Activated T-helper 1 cell treated with anti-CD3 and anti-CD28 coated beads, Interleukin-2, amount 50 U/mL, for 16 hours (primary cell): ENCODE results near the gene MRPS23.

ENCODE experiments used
- DNase-seq, 2 donors: peaks; one replicate each; pipeline ENCODE4 v3.0.0-alpha.2; 2020; ENCODE audit warnings: low read depth in 1 of 2, low spot score in 1 of 2

Gene MRPS23

DNA sequence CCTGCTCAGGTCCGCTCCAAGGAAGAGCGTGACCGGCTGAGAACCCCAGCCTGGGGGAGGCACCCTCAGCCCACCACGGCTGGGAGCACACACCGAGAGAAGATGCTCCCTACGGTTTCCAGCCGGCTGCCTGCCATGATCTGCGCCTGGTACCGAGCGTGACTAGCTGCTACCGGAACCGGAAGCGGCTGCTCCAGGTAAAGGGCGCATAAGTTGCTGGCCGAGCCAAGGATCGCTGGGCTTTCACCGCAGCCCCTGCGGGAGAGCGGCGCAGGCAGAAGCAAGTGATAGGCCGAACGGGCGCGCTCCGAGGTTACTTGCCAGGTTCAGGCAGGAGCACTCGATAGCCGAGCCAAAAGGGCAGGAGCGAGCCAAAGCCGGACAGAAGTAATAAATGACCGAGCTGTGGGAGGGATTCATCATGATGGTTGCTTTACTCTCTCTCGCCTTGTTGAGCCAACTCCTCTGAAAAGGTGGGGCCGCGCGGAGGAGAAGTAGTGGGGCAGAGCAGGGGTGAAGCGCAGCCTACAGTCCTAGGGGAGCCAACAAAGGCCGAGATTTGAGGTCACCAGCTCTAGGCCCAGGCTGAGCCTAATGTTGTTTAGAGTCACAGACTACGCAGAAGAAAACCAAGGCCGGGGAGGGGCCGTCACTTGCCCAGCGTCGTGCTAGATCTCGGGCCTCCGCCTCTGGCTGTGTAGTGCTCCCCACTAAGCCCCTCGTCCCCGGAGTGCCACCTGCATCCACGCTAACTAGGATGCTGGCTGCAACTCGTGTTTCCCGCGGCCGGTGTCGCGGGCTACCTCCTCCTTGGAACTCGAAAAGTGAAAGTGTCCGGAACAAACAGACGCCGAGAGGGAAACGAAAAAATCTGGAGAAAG, at the start of gene MRPS23:
TSS of gene MRPS23 (minus strand) at position 171 of the 881 bp plus-strand sequence. CDS start at position 137, 34 bp downstream.
- peak; percentile 91 to 96 for DNase-seq

DNA sequence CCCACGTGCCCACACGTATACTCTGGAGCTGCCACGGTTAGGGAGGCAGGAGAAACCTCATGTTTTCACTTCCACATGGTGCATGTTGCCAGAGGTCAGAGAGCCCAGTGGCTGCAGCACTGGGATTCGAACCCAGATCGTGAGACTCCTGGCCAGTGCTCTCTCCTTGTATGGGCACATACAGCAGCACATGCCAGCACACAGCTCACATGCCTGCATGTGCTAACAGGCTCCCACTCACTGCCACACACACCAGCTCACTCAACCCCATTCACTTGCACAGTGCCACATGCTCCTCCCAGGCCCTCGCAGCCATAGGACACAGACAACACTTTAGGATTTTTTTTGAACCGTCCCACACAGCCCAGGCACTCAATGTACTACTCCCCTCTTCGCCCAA, 49.5 kb upstream of the MRPS23 start:
- no peak for DNase-seq

DNA sequence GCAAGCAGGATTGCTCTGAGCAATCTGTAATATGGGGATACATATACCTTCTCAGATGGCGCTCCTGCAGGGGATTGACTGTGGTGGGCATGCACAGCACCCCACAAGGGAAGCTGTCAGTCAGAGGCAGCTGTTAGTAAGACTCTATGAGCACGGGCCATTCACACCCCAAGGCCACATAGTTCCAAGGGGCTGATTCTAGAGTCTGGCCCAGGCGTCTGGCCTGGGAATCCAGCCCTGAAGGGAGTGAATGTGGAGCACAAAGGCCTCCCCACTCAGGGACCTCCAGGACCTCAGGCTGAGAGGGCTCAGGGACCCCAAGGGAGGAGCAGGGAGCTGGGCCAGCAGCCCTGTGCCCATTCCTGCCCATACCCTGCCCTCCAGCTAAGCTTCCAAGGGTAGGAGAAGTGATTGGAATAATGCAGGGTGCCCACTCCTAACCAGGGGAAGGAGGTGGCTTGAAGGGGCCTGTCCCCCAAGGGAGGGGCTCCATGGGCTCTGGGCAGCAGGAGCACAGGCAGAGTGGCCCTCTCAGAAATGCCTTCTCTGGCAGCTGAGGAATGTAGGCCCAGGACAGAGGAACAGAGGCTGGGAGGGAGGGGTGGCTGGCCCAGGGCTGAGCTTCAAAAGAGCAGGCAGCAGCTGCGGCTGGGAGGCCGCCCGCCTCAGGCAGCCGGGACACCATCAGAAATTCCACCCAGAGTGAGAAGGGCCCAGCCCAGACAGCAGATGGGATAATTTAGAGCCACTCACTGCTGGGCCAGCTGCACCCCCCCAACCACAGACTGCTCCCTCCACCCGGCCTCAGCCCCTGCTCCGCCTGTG, 48.9 kb upstream of the MRPS23 start:
- DNase-seq, result no peak

DNA sequence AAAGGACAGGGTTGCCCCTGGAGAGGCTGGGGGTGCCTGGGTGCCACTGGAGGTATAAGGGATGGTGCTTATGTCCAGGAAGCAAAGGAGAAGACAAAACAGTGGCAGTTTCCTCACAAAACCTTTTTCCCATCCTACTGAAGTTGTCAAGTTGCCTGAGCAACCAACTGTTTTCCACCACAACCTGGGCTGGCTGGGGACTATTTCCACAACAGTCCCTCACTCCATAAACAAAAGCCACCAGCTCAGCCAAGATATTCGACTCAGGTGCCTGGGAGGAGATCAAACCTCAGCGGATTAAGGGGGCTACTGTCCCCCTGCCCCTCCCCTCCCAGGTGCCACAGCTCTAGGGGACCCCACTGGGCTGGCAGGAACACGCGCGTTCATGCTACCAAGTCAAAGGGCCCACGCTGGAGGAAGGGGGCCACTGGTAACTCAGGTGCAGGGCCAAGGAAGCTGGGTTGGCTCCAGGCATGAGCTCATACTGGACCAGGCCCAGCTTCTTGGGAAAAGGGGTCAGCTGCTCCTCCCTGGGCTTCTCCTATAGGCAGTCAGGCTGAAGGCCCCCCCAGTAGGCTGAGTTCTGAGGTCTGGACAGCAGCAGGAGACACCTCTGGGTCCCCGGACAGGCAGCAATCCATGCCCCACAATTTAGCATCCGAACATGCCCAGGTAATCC, 45.7 kb upstream of the MRPS23 start:
- no peak for DNase-seq

DNA sequence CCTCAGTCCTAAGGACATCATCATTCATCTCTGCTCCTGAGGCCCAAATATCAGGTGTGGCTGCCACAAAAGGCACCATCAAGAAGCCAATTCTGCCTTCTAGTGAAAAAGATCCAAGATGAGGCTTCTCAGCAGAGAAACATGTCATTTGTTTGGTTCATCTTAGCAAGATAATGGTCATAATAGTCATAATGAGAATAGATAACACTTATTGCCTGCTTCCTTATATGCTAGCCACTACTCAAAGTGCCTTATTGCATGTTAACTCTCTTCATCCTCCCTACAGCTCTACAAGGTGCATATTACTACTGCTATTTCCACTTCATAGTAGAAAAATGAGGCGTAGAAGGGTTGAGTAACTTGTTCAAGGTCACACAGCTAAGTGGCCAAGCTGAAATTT, 45.0 kb upstream of the MRPS23 start:
- no peak for DNase-seq

DNA sequence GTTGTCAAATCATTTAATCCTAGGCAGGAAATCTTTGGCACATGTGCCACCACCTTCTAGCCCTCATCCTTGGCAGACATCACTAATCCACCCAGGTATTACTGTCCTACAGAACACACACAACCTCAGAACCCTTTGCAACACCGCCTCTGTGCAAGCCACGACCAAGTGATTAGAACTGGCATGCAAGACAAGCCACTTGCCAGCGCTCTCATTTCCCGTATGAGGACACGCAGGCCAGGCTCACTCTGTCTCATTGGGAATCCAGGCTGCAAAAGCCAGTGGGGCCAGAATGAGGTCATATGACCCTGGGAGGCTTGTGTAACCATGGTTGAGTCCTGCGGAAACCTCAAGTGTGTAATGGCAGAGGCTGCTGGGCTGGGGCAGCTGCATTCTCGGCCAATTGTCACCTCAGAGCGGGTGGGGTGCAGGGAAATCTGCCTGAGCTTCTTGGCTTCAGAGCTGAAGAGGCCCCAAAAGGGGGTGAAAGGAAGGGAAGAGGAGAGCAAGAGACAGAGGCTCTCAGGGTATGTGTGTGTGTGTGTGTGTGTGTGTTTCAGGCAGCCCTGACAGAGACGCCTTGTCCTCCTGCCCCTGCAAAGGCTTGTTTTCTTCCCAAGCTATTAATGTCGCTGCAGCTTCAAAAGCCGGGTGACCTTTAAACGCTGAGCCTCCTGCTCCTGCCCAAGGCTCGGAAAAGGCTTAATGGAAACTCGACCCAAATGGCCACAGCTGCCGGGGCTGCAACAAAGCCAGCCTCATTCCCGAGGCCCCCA, 43.2 kb upstream of the MRPS23 start:
- DNase-seq, result no peak

DNA sequence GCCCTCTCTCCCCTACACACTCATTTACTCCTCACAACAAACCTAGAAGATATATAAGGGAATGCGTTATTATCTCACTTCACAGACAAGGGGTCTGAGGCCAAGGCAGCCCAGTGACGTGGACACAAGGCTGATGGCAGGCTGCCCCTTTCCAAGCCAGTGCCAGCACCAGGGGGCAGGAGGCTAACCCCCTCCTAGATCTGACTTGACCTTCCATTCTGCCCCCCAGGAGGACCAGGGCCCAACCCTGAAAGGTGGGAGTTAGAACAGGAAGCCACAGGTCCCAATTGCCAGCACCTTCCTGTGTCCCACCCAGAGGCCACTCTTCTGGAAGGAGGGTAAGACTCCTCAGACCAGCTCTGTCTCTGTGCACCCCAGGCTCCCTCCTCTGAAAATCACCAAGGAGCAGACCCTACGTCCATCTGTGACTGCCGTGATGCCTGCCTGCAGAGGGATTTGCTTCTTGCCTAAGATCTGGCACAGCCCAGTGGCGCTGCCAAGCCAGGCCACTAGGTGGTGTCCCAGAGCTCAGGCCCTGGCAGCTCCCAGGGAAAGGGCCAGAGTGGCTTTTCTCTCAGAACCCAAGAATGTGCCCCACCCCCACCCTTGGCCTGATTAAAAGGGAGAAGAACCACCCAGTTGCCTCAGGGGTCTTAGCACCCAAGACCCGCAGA, 42.4 kb upstream of the MRPS23 start:
- peak; percentile 61 to 67 for DNase-seq

DNA sequence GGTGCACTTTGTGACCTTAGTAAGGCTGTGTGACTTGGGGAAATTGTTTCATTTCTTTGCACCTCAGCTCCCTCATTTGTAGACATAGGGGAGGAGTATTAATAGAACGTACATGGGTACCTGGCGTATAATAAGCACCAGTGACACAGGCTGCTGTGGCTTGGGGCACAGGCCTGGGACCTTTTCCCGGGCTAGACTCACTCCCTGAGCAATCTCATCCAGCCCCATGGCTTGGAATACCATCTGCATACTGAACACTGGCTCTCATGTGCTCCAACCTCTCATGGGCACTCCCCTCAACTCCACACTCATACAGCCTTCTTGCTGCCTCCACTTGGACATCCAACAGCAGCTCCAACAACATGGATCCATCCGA, 41.0 kb upstream of the MRPS23 start:
- DNase-seq, result no peak

DNA sequence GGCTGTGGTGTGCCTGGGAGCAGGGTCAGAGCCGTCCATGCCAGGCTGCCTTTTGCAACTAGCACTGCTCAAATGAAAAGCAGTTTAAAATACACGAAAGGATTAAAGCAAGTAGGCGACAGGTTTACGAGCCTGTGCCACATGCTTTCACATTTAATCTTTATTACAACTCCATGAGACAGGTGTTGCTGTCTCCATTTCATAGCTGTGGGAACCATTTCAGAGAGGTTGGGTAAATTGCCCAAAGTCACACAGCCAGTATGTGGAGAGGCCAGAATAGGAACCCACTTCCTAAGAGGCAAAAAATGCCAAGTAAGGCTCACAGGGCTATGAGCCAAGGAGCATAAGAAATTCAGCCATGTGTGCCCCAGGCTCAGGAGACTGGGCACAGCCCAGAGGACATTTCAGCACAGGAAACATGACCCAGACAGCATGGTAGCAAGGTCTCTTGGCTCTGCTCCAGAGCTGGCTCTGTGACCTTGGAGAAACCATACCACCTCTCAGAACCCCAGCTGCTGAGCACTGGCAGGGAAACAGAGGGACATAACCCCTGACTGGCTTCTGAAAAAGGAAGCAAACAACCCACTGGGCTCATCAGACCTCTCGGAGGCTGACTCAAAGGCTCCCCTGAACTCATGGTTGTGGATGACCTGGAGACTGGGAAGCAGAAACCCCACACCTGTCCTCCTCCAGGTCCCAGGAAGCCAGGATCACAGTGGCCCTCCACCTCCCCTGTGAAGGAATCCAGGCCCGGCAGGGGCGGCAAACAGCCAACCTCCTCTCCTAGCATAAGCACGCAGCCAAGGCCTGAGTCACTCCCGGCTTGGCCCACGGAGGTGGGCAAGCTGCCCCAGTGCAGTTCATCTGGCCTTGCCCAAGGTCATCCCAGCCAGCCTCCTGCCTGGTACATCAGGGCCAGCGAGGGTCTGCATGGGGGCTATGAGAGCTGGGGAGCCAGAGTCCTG, 40.3 kb upstream of the MRPS23 start:
- no peak for DNase-seq

DNA sequence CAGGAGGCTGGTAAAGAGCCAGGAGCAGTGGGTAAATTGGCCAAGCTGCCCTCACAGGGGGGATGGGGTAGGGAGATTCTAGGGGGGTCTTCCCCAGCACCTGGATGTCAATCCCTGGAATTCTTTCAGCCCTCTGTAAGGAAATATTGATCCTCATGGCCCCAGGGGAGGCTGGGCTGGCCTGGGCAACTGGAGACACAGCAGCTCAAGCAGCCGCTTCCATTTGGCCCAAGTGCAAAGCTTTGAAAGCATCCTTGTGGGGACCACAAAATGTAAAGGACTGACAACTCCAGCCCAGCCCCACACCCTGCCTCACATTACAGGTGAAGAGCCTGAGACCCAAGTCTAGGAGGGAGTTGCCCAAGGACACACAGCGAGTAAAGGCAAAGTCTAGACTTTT, 39.4 kb upstream of the MRPS23 start:
- no peak for DNase-seq

DNA sequence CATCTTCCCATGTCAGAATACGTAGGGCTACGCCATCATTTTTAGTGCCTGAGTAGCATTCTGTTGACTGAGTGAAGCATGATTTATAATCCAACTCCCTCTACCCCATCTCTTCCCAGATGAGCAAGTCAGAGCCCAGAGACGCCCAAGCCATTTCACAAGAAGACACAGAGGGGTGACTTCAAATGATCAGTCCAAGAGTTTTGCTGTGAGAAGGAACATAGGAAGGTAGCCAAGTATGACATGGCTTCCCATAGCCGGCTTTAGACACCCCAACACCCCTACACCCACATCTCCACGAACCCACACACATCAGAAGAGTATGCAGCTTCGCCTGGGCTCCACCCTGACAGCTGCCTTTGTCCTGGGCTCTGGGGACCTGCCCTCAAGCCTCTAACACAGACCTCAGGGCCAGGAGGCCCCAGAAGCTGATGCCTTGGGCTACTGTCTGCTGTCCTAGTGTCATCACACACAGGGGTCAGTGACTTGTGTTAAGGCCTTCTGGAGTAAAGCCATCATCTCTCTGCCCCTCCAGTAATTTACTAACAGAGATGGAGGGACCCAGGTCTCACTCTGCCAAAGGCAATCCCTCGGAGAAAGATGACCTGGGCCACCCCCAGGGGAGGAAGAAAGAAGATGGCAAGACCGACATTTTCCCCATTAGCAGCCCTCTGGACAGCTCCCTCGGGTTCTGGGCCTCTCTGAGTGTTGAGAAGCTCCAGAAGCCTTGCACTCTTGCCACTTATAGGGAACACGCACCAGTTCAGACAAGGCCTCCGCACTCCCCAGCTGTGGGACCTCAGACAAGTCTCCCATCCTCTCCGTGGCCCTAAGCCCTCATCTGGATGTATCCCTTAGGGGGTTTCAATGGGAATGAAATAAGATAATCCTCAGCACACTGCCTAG, 38.7 kb upstream of the MRPS23 start:
- no peak for DNase-seq

DNA sequence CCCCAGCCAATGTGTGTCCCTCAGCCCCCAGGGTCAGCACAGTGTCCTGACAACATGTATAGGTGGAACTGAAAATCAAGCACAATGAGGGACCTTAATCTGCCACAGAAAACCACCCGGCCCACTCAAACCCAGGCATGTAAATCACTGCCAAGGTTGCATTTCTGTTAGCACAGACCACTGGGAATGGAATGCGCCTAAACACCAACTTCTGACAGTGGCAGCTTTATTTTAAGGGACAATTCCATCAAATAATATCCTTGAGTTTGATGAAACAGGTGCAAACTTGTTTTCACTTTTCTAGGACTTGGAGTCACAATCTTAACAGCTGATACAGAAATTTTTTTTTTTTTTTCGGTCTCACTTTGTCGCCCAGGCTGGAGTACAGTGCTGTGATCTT, 37.3 kb upstream of the MRPS23 start:
- DNase-seq, result no peak

DNA sequence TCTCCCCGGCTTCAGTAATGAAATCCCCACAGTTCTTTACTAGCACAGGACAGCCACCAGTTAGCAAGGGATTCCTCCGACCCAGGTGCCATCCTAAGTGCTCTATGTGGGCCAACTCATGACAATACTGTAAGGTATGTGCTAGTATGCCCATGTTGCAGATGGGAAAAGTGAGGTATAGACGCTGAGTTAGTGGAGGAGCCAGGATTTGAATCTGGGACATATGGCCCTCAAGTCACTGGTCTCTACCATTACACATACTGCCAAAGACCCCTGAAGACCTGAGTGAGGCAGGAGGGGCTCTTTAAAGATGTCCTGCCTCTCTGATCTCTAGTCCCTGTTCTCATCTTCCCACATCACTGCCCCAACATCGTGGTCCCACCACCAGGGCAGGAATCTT, 36.2 kb upstream of the MRPS23 start:
- no peak for DNase-seq

DNA sequence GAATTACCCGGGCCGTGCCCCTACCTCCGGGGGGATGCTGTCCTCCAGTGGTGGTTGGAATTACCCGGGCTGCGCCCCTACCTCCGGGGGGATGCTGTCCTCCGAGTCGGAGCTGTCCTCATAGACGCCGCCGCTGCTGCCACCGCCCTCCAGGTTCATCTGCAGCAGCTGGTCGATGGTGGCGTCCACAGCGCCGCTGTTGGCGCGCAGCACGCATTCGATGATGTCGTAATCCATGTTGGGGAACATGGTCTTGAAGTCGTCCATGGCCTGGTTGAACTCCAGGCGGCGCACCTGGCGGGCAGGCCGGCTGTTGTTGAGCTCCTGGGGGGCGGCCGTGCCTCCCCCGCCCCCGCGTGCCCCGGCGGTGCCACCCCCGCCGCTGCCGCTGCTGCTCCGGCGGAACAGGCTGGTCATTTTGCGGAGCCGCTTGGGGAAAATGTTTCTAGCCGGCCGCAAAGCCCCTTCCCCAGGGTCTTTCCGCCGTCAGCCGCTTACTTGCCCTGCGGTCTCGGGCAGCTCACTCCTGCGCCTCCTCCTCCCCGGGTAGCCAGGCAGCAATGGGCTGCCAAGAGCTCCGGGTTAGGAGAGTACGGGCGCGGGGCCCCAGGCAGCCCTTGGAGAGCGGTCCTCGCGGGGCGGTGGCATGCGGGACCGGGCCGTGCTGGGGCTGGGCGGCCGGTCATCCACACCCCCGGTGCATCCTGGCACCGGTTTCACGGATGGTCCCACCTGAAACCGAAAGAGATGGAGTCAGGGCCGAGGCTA, 35.5 kb upstream of the MRPS23 start:
- no peak for DNase-seq

DNA sequence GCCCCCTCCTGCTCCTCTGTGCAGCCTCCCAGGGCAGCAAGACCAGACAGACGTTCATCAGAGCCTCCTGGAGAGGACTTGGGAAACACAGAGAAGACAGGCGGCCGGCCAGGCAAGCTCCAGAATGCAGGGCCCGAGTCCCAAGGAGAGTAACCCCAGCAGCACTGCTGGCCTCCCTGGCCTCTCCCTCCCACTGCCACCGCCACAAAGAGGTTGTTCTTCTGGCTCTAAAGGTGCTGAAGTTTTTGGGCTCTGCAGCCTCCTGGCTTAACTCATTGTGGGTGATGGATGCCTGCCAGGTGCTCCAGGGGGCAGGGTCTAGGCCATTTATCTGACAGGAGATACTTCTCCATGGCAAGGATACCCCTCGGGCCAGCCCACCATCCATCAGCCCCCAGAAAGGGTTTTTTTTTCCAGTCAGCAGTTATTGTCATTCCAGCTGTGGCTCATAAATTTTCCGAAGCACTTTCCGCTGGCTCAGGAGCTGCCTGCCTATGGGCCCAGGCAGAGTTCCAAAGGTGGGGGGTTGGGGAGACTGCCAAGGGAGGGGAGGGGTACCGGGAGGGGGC, 32.0 kb upstream of the MRPS23 start:
- DNase-seq, result no peak

DNA sequence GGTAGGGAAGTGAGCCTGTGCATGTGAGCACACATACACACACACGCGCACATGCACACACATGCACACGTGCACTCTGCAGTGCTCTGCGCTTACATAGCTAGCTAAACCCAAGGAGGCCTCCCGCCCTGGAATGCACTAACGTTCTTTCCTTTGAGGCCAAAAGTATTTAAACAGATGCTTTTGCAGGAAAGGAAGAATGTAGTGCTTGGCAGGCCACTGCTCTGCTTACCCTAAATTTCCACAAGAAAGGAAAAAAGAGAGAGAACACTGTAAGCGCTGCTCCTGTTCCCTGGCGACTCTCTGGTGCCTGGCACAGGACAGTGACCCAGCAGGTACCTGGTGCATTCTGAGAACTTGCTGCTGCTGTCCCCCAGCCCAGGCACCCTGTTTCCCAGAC, 31.3 kb upstream of the MRPS23 start:
- no peak for DNase-seq

DNA sequence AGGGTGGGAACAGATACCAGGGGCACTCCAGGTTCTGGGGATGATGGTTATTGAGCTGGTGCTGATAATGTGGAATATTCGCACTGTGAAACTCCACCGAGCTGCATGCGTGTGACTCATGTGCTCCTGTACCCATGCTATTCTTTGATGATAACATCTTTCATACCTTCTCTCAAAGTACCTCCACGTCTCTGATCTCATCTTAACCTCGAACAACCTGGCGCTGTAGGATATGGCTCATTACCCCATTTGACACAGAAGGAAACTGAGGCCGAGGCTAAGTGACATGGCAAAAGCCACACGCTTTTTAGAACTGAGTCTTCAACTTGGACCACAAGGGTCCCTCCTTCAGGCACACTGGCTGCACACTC, 30.2 kb upstream of the MRPS23 start:
- no peak for DNase-seq
